K562 (cell line): ENCODE data around the gene TBATA. TPM values are rescaled to one million over a fixed set of nuclear protein-coding genes. Genes with fewer than 3 reads are reported as not detected.
A peak's percentile ranks its signal among the peaks of the same experiment; 100 is the strongest.

ENCODE experiments used
- ATF1 ChIP-seq, 2 experiments: fragments of 450-650 bp in 1 of 2; IDR thresholded peaks; 2 replicates each; pipeline ENCODE4 v1.6.1; 2016; ENCODE audit warnings: missing compliant biosample characterization in 1 of 2, missing genetic modification characterization in 1 of 2
- CEBPB ChIP-seq: fragments of 450-650 bp; IDR thresholded peaks from 2 replicates; pipeline ENCODE4 v1.6.1; 2016; ENCODE audit warnings: missing genetic modification characterization, missing compliant biosample characterization
- CGGBP1 ChIP-seq: fragments of 250-450 bp; sonication (Bioruptor Pico); IDR thresholded peaks from 2 replicates; pipeline ENCODE4 v1.9.0; 2021; ENCODE audit warnings: mild to moderate bottlenecking
- MYNN ChIP-seq, 2 experiments: sonication (generic); formaldehyde crosslinking in 1 of 2; IDR thresholded peaks; 2 replicates each; pipeline versions ENCODE4 v1.5.0 to v1.6.1; 2016 to 2020; ENCODE audit warnings: antibody characterized with exemption in 1 of 2, missing genetic modification reagents in 1 of 2
- ZFP1 ChIP-seq: fragments of 450-650 bp; formaldehyde crosslinking; IDR thresholded peaks from 2 replicates; pipeline ENCODE4 v1.4.0; 2020; ENCODE audit warnings: mild to moderate bottlenecking, mixed read lengths
- ZNF609 ChIP-seq: sonication (generic); formaldehyde crosslinking; IDR thresholded peaks from 2 replicates; pipeline ENCODE4 v1.8.1; 2023; ENCODE audit warnings: missing genetic modification reagents, mild to moderate bottlenecking, borderline replicate concordance
- polyA plus RNA-seq, 8 experiments: library from polyadenylated mRNA; depleted of rRNA in 4 of 8; stranded (reverse) in 5 of 8; unstranded in 3 of 8; fragments of >200 nt; fragmentation: Nextera tagmentation in 2 of 8; fragmentation: Illumina TruSeq in 1 of 8; extraction: Ambion mirVana in 2 of 8; extraction: Trizol in 1 of 8; gene quantifications; 2 replicates each; pipeline versions ENCODE4 v1.2.1 to v1.2.3, GENCODE V29; 2011 to 2014; ENCODE audit warnings: inconsistent platforms in 1 of 8, missing spikeins in 1 of 8
- total RNA-seq, 7 experiments: library from RNA; depleted of rRNA in 6 of 7; stranded (reverse); fragments of >200 nt in 6 of 7; fragmentation: Illumina TruSeq in 2 of 7; extraction: Trizol in 2 of 7; gene quantifications; 2 replicates each; pipeline versions ENCODE4 v1.2.1 to v1.2.3, GENCODE V29; 2011 to 2021; ENCODE audit warnings: low replicate concordance in 1 of 7

Gene TBATA
- total and polyA plus RNA-seq, 9 of the 15 experiments (the other 6 are each of a cell fraction or from before 2014, with no cell fraction given), result not detected

DNA sequence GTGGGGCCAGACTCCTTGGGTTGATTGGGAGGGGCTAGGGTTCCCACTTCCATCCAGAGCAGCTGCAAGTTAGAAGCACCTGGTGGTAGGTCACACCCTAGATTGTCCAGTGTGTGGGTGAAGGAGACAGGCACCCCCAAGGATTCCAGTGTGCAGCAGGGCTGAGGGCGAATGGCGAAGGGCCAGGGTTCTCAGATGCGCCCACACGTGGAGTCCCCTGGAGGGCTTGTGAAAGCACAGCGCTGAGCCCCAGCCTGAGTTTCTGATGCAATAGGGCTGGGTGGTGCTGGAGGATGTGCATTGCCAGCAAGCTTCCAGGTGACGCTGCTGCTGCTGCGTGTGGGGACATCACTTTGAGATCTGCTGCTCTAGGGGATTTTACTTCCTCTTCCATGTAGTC, 25.4 kb downstream of the TBATA start (continued):
- TF ChIP-seq ZNF609 (CRISPR knock-in tag), result no peak
- TF ChIP-seq ZFP1, result no peak
- TF ChIP-seq MYNN (IDR thresholded peaks at IDR 0.05), result no peak
- no peak for TF ChIP-seq MYNN (CRISPR knock-in tag; IDR thresholded peaks at IDR 0.05)
- TF ChIP-seq ATF1 (CRISPR knock-in tag; IDR thresholded peaks at IDR 0.05), result no peak
- TF ChIP-seq ATF1 (tag; IDR thresholded peaks at IDR 0.05), result no peak
- TF ChIP-seq CGGBP1 (CRISPR knock-in tag), result no peak
- TF ChIP-seq CEBPB (tag), result peak; percentile 23; the same call in 1 of the 2 replicates
